HAP-1 (cell line): Measurements from ENCODE around the gene NCK2.

Experiments used
- DNase-seq, 2 experiments: peaks; one replicate each; pipeline ENCODE4 v3.0.0-alpha.2; 2016 to 2020; ENCODE audit warnings: low spot score in 2 of 2
- H3K27me3 ChIP-seq: fragments of 250-450 bp; sonication (Bioruptor Pico); 2 replicates; pipeline ENCODE4 v1.5.1; 2020; ENCODE audit warnings: low read depth, mild to moderate bottlenecking, moderate library complexity
- H3K36me3 ChIP-seq: fragments of 250-450 bp; sonication (Bioruptor Pico); replicated peaks from 2 replicates; pipeline ENCODE4 v1.5.1; 2020; ENCODE audit warnings: mild to moderate bottlenecking
- H3K4me1 ChIP-seq: fragments of 250-450 bp; sonication (Bioruptor Pico); 2 replicates; pipeline ENCODE4 v1.5.1; 2020; ENCODE audit warnings: mild to moderate bottlenecking
- H3K4me3 ChIP-seq: fragments of 250-450 bp; sonication (Bioruptor Pico); 2 replicates; pipeline ENCODE4 v1.5.1; 2020; ENCODE audit warnings: mild to moderate bottlenecking, moderate library complexity
- H3K9me3 ChIP-seq: fragments of 250-450 bp; sonication (Bioruptor Pico); 2 replicates; pipeline ENCODE4 v1.5.1; 2020; ENCODE audit warnings: mild to moderate bottlenecking, moderate library complexity
- in situ Hi-C: fragments of 300-500 bp; cut with MboI; formaldehyde crosslinking; loops from 3 replicates; pipeline ENCODE4 v1.14.3; 2020; ENCODE audit warnings: low sequenced_read_pairs, inconsistent platforms, mixed read lengths

The NCK2 gene

GRCh38 chr2:105790461-105791149, 45.9 kb downstream of the NCK2 start:
- no peak for DNase-seq
- Histone ChIP-seq H3K4me1 (peaks cover 17% of the 10 kb centered on the region), H3K36me3 (no peaks in the 10 kb centered on the region), H3K4me3 (no peak overlapping the region), H3K27me3 (no peaks in the 10 kb centered on the region), H3K9me3 (no peaks in the 10 kb centered on the region)
- in situ Hi-C loops: no loop called here

- Histone ChIP-seq H3K4me1 (peaks cover 23% of the 10 kb centered on the region), H3K9me3 (no peaks in the 10 kb centered on the region), H3K27me3 (no peaks in the 10 kb centered on the region), H3K36me3 (no peaks in the 10 kb centered on the region), H3K4me3 (no peak overlapping the region)
- in situ Hi-C loops: no loop called here
- DNase-seq: no peak
These were observed 46.5 kb downstream of the NCK2 start for GRCh38 chr2:105791229-105791628.

- H3K9me3 ChIP-seq: no peaks in the 10 kb centered on the region
- in situ Hi-C loops: no loop called here
- DNase-seq: no peak
- H3K4me1 ChIP-seq: peaks cover 24% of the 10 kb centered on the region
- H3K36me3 ChIP-seq: no peaks in the 10 kb centered on the region
- no peaks in the 10 kb centered on the region for H3K27me3 ChIP-seq
- no peak overlapping the region for H3K4me3 ChIP-seq
These were observed 47.8 kb downstream of the NCK2 start for GRCh38 chr2:105792561-105792960.

GRCh38 chr2:105793196-105793975, 48.7 kb downstream of the NCK2 start:
- Histone ChIP-seq H3K9me3 (no peaks in the 10 kb centered on the region), H3K36me3 (no peaks in the 10 kb centered on the region), H3K4me3 (no peak overlapping the region), H3K27me3 (no peaks in the 10 kb centered on the region), H3K4me1 (peaks cover 21% of the 10 kb centered on the region)
- in situ Hi-C loops: no loop called here
- DNase-seq: no peak

- H3K4me1 ChIP-seq: peaks cover 16% of the 10 kb centered on the region
- in situ Hi-C loops: no loop called here
These were observed 50.3 kb downstream of the NCK2 start for GRCh38 chr2:105794926-105795574.

GRCh38 chr2:105795575-105795934, 50.8 kb downstream of the NCK2 start:
- in situ Hi-C loops: no loop called here
- H3K4me3 ChIP-seq: no peak overlapping the region
- no peaks in the 10 kb centered on the region for H3K27me3 ChIP-seq
- no peaks in the 10 kb centered on the region for H3K9me3 ChIP-seq
- H3K36me3 ChIP-seq: no peaks in the 10 kb centered on the region
- H3K4me1 ChIP-seq: peaks cover 16% of the 10 kb centered on the region
- DNase-seq: peak in 1 of 2 experiments; percentile 51

More at GRCh38 chr2:105794926-105795574, 50.3 kb downstream of the NCK2 start:
- no peaks in the 10 kb centered on the region for H3K36me3 ChIP-seq
- no peak overlapping the region for H3K4me3 ChIP-seq
- no peaks in the 10 kb centered on the region for H3K27me3 ChIP-seq
- DNase-seq: no peak
- no peaks in the 10 kb centered on the region for H3K9me3 ChIP-seq

- no peaks in the 10 kb centered on the region for H3K27me3 ChIP-seq
- in situ Hi-C loops: no loop called here
- peak in 1 of 2 experiments; percentile 47 for DNase-seq
- no peak overlapping the region for H3K4me3 ChIP-seq
- H3K9me3 ChIP-seq: no peaks in the 10 kb centered on the region
- H3K36me3 ChIP-seq: no peaks in the 10 kb centered on the region
- peaks cover 16% of the 10 kb centered on the region for H3K4me1 ChIP-seq
These were observed 51.5 kb downstream of the NCK2 start for GRCh38 chr2:105796131-105796638.

- Histone ChIP-seq H3K4me3 (no peak overlapping the region), H3K4me1 (peaks cover 16% of the 10 kb centered on the region), H3K27me3 (no peaks in the 10 kb centered on the region), H3K36me3 (no peaks in the 10 kb centered on the region), H3K9me3 (no peaks in the 10 kb centered on the region)
- DNase-seq: no peak
- in situ Hi-C loops: no loop called here
These were observed 52.1 kb downstream of the NCK2 start for GRCh38 chr2:105796791-105797190.

- DNase-seq: no peak
- no peak overlapping the region for H3K4me3 ChIP-seq
These were observed 52.6 kb downstream of the NCK2 start for GRCh38 chr2:105797298-105797819.

GRCh38 chr2:105798595-105798994, 53.9 kb downstream of the NCK2 start:
- in situ Hi-C loops: no loop called here
- Histone ChIP-seq H3K4me1 (peaks cover 16% of the 10 kb centered on the region), H3K36me3 (no peaks in the 10 kb centered on the region), H3K27me3 (no peaks in the 10 kb centered on the region), H3K4me3 (no peak overlapping the region), H3K9me3 (no peaks in the 10 kb centered on the region)
- no peak for DNase-seq

More at GRCh38 chr2:105797298-105797819, 52.6 kb downstream of the NCK2 start:
- Histone ChIP-seq H3K27me3 (no peaks in the 10 kb centered on the region), H3K36me3 (no peaks in the 10 kb centered on the region), H3K4me1 (peaks cover 16% of the 10 kb centered on the region), H3K9me3 (no peaks in the 10 kb centered on the region)
- in situ Hi-C loops: no loop called here

GRCh38 chr2:105800036-105800713, 55.5 kb downstream of the NCK2 start:
- H3K9me3 ChIP-seq: no peaks in the 10 kb centered on the region
- peaks cover 16% of the 10 kb centered on the region for H3K4me1 ChIP-seq
- DNase-seq: no peak
- H3K36me3 ChIP-seq: no peaks in the 10 kb centered on the region
- no peaks in the 10 kb centered on the region for H3K27me3 ChIP-seq
- in situ Hi-C loops: no loop called here
- no peak overlapping the region for H3K4me3 ChIP-seq

- no peaks in the 10 kb centered on the region for H3K36me3 ChIP-seq
- no peaks in the 10 kb centered on the region for H3K27me3 ChIP-seq
- H3K4me3 ChIP-seq: no peak overlapping the region
- H3K4me1 ChIP-seq: peaks cover 7% of the 10 kb centered on the region
- DNase-seq: no peak
- in situ Hi-C loops: no loop called here
- H3K9me3 ChIP-seq: no peaks in the 10 kb centered on the region
These were observed 56.4 kb downstream of the NCK2 start for GRCh38 chr2:105800953-105801635.

- Histone ChIP-seq H3K4me3 (no peak overlapping the region), H3K9me3 (no peaks in the 10 kb centered on the region), H3K36me3 (no peaks in the 10 kb centered on the region), H3K27me3 (no peaks in the 10 kb centered on the region), H3K4me1 (peaks cover 5% of the 10 kb centered on the region)
- no peak for DNase-seq
- in situ Hi-C loops: no loop called here
These were observed 57.2 kb downstream of the NCK2 start for GRCh38 chr2:105801961-105802360.
